Activated CD4-positive, alpha-beta T cell treated with anti-CD3 and anti-CD28 coated beads for 36 hours (primary cell): ENCODE data around the gene EMP2. TPM values are rescaled to one million over a fixed set of nuclear protein-coding genes. Genes with fewer than 3 reads are reported as not detected.
"Not testable (repeated sequence)": the region's sequence is repeated elsewhere in the genome, so short reads cannot be mapped to it uniquely, and the experiment has no call there.

Source experiments
- ATAC-seq: fragments of 200-7000 bp; cut with Tn5 transposase; one replicate; pipeline ENCODE4 v1.10.0; 2021; ENCODE audit warnings: mild to moderate bottlenecking, moderate library complexity
- CTCF ChIA-PET: fragments of 350-600 bp; sonication (Branson Sonifier 250); formaldehyde crosslinking; loops from one replicate; lab custom pipeline; 2021; ENCODE audit warnings: antibody characterized with exemption; lab: Charles Lee
- POLR2A ChIA-PET: fragments of 350-600 bp; sonication (Branson Sonifier 250); formaldehyde crosslinking; loops from one replicate; lab custom pipeline; 2021; ENCODE audit warnings: antibody characterized with exemption, inconsistent platforms; lab: Charles Lee
- DNase-seq: peaks from one replicate; pipeline ENCODE4 v3.0.0-alpha.2; 2020
- H3K27ac Mint-ChIP-seq: one replicate; pipeline ENCODE4 v1.8.0; 2021; ENCODE audit warnings: mixed read lengths
- H3K27me3 Mint-ChIP-seq: one replicate; pipeline ENCODE4 v1.8.0; 2021; ENCODE audit warnings: mixed read lengths
- H3K36me3 Mint-ChIP-seq: one replicate; pipeline ENCODE4 v1.8.0; 2021; ENCODE audit warnings: low read depth, mixed read lengths
- H3K4me1 Mint-ChIP-seq: one replicate; pipeline ENCODE4 v1.8.0; 2021; ENCODE audit warnings: mixed read lengths
- H3K4me3 Mint-ChIP-seq: one replicate; pipeline ENCODE4 v1.8.0; 2021; ENCODE audit warnings: mild to moderate bottlenecking, moderate library complexity, mixed read lengths
- H3K9me3 Mint-ChIP-seq: one replicate; pipeline ENCODE4 v1.8.0; 2021; ENCODE audit warnings: low read depth, mixed read lengths
- intact Hi-C, 2 experiments: fragments of 100-400 bp; cut with DNase I in 1 of 2; cut with micrococcal nuclease in 1 of 2; formaldehyde crosslinking; loops; one replicate each; pipeline versions ENCODE4 v1.14.2 to v1.15.1; 2022 to 2024; cut with DNase I, micrococcal nuclease
- total RNA-seq, 2 experiments: library from RNA; stranded (reverse); gene quantifications; one replicate each; pipeline ENCODE4 v1.2.3, GENCODE V29; 2021

Gene EMP2
- total RNA-seq, 2 experiments from 2014 or later: not detected

- Mint-ChIP-seq H3K27ac (no peak overlapping the region), H3K9me3 (no peaks in the 10 kb centered on the region), H3K4me3 (no peak overlapping the region), H3K36me3 (no peaks in the 10 kb centered on the region), H3K4me1 (no peaks in the 10 kb centered on the region), H3K27me3 (peaks cover 20% of the 10 kb centered on the region)
- ChIA-PET CTCF (interaction anchor here (0.6 kb wide), 1 partner anchor 240 kb away, joined by 3 read pairs; no protein-coding TSS in a partner anchor), POLR2A (no interaction called here)
- DNase-seq (no peak), ATAC-seq (no peak)
- intact Hi-C loops: no loop called here
Observed at GRCh38 chr16:10575506-10576130, 4.8 kb downstream of the EMP2 start.

DNA sequence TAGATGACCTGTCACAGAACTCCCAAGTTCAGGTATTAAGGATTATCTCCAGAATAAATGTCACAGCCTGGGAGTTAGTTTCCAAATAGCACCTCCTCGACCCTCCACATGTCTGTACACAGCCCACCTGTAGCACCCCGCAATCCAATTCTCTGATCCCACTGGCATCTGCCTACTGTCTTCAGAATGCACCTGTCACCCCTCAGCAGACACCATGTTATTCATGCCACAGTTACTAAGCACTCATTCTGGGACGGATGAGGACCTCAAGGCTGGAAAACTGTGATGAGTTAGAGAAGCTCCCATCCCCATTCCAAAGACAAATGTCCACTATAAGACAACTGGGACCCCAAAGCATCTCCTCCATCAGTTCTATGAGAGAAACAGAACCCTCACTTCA lies 7.8 kb downstream of the EMP2 start:
- intact Hi-C loops: no loop called here
- DNase-seq: no peak
- Mint-ChIP-seq H3K9me3 (no peaks in the 10 kb centered on the region), H3K27ac (no peak overlapping the region), H3K27me3 (peaks cover 5% of the 10 kb centered on the region), H3K36me3 (no peaks in the 10 kb centered on the region), H3K4me1 (no peaks in the 10 kb centered on the region), H3K4me3 (no peak overlapping the region)
- ATAC-seq: no peak
- POLR2A ChIA-PET: no interaction called here
- CTCF ChIA-PET: interaction anchor here (1.2 kb wide), 1 partner anchor 163 kb away, joined by 3 read pairs; no protein-coding TSS in a partner anchor

- Mint-ChIP-seq H3K4me1 (no peaks in the 10 kb centered on the region), H3K27ac (no peak overlapping the region), H3K4me3 (no peak overlapping the region), H3K36me3 (no peaks in the 10 kb centered on the region), H3K9me3 (no peaks in the 10 kb centered on the region), H3K27me3 (peaks cover 7% of the 10 kb centered on the region)
- DNase-seq (no peak), ATAC-seq (no peak)
- intact Hi-C loops: no loop called here
- ChIA-PET CTCF (interaction anchor here (1.0 kb wide), 1 partner anchor 50 kb away, joined by 3 read pairs; no protein-coding TSS in a partner anchor), POLR2A (no interaction called here)
Observed at GRCh38 chr16:10571354-10571753, 9.0 kb downstream of the EMP2 start.

DNA sequence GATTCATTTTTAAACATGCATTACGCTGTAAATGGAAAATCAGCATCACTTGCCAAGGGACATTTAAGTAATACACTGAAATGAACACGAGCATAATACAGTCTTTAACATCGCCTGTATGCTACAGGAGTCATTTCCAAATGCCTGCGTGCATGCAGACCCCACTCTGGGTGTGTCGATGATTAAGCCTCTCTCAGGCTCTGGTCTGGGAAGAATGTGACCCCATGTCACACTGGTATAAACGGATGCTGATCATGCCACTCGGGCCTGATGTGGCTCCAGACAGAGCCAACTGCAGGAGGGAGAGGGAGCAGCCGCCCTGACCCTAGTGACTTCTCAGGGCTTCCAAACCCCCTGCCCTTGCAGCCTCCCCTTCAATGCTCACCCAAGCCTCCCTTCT lies 10.8 kb downstream of the EMP2 start:
- Mint-ChIP-seq H3K27me3 (peaks cover 9% of the 10 kb centered on the region), H3K27ac (no peak overlapping the region), H3K4me1 (no peaks in the 10 kb centered on the region), H3K4me3 (no peak overlapping the region), H3K36me3 (no peaks in the 10 kb centered on the region), H3K9me3 (no peaks in the 10 kb centered on the region)
- no peak for DNase-seq
- POLR2A ChIA-PET: no interaction called here
- intact Hi-C loops: no loop called here
- no peak for ATAC-seq
- CTCF ChIA-PET: no interaction called here

DNA sequence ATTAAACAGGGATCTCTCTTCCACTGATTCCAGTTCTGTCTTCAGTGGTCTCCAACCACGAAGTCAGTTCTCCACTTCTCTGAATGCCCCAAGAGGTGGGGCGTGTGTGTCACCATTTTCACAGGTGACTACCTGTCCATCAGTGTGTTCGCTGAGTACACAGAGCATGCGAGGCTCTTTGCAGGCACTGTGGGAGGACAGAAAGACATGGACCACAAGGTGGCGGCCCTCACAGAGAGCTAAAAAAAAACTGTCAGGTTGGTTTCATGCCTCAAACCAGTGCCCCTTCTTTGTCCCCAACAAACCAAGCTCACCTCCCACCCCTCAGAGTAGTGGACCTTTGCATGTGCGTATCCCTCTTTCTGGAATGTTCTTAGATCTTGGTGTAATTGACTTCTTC lies 13.8 kb downstream of the EMP2 start:
- ATAC-seq: no peak
- Mint-ChIP-seq H3K4me3 (no peak overlapping the region), H3K27me3 (peaks cover 12% of the 10 kb centered on the region), H3K9me3 (peaks cover 3% of the 10 kb centered on the region), H3K36me3 (no peaks in the 10 kb centered on the region), H3K4me1 (no peaks in the 10 kb centered on the region), H3K27ac (no peak overlapping the region)
- DNase-seq: no peak
- CTCF ChIA-PET: interaction anchor here (1.3 kb wide), 2 partner anchors 10 to 44 kb away, joined by 3 read pairs; no protein-coding TSS in a partner anchor
- POLR2A ChIA-PET: no interaction called here
- intact Hi-C loops: no loop called here

- no peaks in the 10 kb centered on the region for H3K36me3 Mint-ChIP-seq
- intact Hi-C loops: no loop called here
Observed at GRCh38 chr16:10565167-10565566, 15.2 kb downstream of the EMP2 start.

GRCh38 chr16:10564591-10564990 lies 15.8 kb downstream of the EMP2 start:
- intact Hi-C loops: no loop called here
- CTCF ChIA-PET: no interaction called here

More at GRCh38 chr16:10565167-10565566, 15.2 kb downstream of the EMP2 start:
- Mint-ChIP-seq H3K27me3 (peaks cover 17% of the 10 kb centered on the region), H3K9me3 (peaks cover 3% of the 10 kb centered on the region), H3K27ac (no peak overlapping the region), H3K4me3 (no peak overlapping the region), H3K4me1 (no peaks in the 10 kb centered on the region)
- CTCF ChIA-PET: interaction anchor here (0.5 kb wide), 1 partner anchor 10 kb away, joined by 3 read pairs; no protein-coding TSS in a partner anchor
- ATAC-seq (no peak), DNase-seq (no peak)
- POLR2A ChIA-PET: no interaction called here

GRCh38 chr16:10562361-10562899 lies 18.0 kb downstream of the EMP2 start:
- CTCF ChIA-PET: interaction anchor here (0.7 to 1.8 kb wide), 2 partner anchors 48 to 922 kb away, joined by 3 to 5 read pairs; no protein-coding TSS in a partner anchor
- H3K36me3 Mint-ChIP-seq: no peaks in the 10 kb centered on the region
- intact Hi-C loops: no loop called here
- DNase-seq (no peak), ATAC-seq (no peak)
- H3K4me3 Mint-ChIP-seq: no peak overlapping the region
- peaks cover 3% of the 10 kb centered on the region for H3K9me3 Mint-ChIP-seq
- H3K27me3 Mint-ChIP-seq: peaks cover 14% of the 10 kb centered on the region
- POLR2A ChIA-PET: no interaction called here
- peaks cover 4% of the 10 kb centered on the region for H3K4me1 Mint-ChIP-seq
- H3K27ac Mint-ChIP-seq: no peak overlapping the region

More at GRCh38 chr16:10564591-10564990, 15.8 kb downstream of the EMP2 start:
- Mint-ChIP-seq H3K36me3 (no peaks in the 10 kb centered on the region), H3K27me3 (peaks cover 17% of the 10 kb centered on the region), H3K27ac (no peak overlapping the region), H3K4me1 (no peaks in the 10 kb centered on the region), H3K4me3 (no peak overlapping the region), H3K9me3 (peaks cover 3% of the 10 kb centered on the region)
- DNase-seq (no peak), ATAC-seq (no peak)
- POLR2A ChIA-PET: no interaction called here

DNA sequence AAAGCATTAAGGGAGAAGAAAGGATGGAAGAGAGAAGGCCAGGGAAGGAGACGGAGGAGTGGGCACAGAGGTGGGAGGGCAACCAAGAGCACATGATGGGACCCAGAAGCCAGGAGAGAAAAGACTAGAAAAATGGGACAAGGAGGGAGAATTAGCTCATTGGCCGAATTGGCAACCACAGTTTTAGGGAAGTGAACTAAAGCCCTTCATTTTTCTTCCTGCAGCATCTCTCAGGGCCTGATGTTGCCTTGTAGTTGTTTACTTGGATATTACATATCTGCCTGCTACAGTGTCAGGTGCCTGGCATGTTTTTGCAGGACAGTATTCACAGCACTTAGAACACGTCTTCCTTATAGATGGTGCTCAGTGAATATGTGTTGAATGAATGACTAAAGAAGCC lies 19.0 kb downstream of the EMP2 start:
- H3K27me3 Mint-ChIP-seq: peaks cover 10% of the 10 kb centered on the region

GRCh38 chr16:10561001-10561400 lies 19.4 kb downstream of the EMP2 start:
- ChIA-PET CTCF (interaction anchor here (0.6 kb wide), 1 partner anchor 14 kb away, joined by 3 read pairs; no protein-coding TSS in a partner anchor), POLR2A (no interaction called here)
- H3K9me3 Mint-ChIP-seq: peaks cover 6% of the 10 kb centered on the region
- ATAC-seq (no peak), DNase-seq (no peak)
- no peak overlapping the region for H3K4me3 Mint-ChIP-seq
- no peak overlapping the region for H3K27ac Mint-ChIP-seq
- no peaks in the 10 kb centered on the region for H3K36me3 Mint-ChIP-seq
- H3K4me1 Mint-ChIP-seq: peaks cover 6% of the 10 kb centered on the region
- intact Hi-C loops: no loop called here
- H3K27me3 Mint-ChIP-seq: peaks cover 8% of the 10 kb centered on the region

More for the DNA sequence above, 19.0 kb downstream of the EMP2 start:
- DNase-seq (no peak), ATAC-seq (no peak)
- Mint-ChIP-seq H3K27ac (no peak overlapping the region), H3K36me3 (no peaks in the 10 kb centered on the region), H3K9me3 (peaks cover 3% of the 10 kb centered on the region), H3K4me1 (peaks cover 6% of the 10 kb centered on the region), H3K4me3 (no peak overlapping the region)
- intact Hi-C loops: no loop called here
- ChIA-PET POLR2A (no interaction called here), CTCF (interaction anchor here (1.8 kb wide), 1 partner anchor 47 kb away, joined by 5 read pairs; no protein-coding TSS in a partner anchor)

- CTCF ChIA-PET, H3K27ac Mint-ChIP-seq, DNase-seq, H3K4me1 Mint-ChIP-seq, H3K4me3 Mint-ChIP-seq, POLR2A ChIA-PET, H3K27me3 Mint-ChIP-seq, intact Hi-C loops, H3K9me3 Mint-ChIP-seq, ATAC-seq, H3K36me3 Mint-ChIP-seq: not testable (repeated sequence)
Observed at GRCh38 chr16:10559792-10560191, 20.6 kb downstream of the EMP2 start.
